Thyroid gland (tissue), 4 donors: ENCODE data around the gene LRP11. TPM values are rescaled to one million over a fixed set of nuclear protein-coding genes. Genes with fewer than 3 reads are reported as not detected.

Source experiments
- DNase-seq, 2 donors: peaks; one replicate each; pipeline ENCODE4 v3.0.0-alpha.2; 2019
- H3K27ac ChIP-seq, 3 donors: fragments of 200-600 bp; sonication (generic); 1 replicate in 2 of 3; 2 replicates in 1 of 3; pipeline ENCODE4 v1.5.1; 2016 to 2019; ENCODE audit warnings: mild to moderate bottlenecking in 1 of 3, moderate library complexity in 1 of 3
- H3K27me3 ChIP-seq: fragments of 200-600 bp; sonication (generic); one replicate; pipeline ENCODE4 v1.5.1; 2019
- H3K36me3 ChIP-seq, 2 donors: fragments of 200-600 bp; sonication (generic); one replicate each; pipeline ENCODE4 v1.5.1; 2016 to 2019
- H3K4me1 ChIP-seq, 2 donors: fragments of 200-600 bp; sonication (generic); one replicate each; pipeline ENCODE4 v1.5.1; 2017 to 2019
- H3K4me3 ChIP-seq, 3 donors: fragments of 200-600 bp; sonication (generic); replicated peaks in 1 of 3; 1 replicate in 2 of 3; 2 replicates in 1 of 3; pipeline ENCODE4 v1.5.1; 2016; ENCODE audit warnings: mild to moderate bottlenecking in 1 of 3
- H3K9me3 ChIP-seq: fragments of 200-600 bp; sonication (generic); one replicate; pipeline ENCODE4 v1.5.1; 2017
- POLR2A ChIP-seq, 2 donors: fragments of 450-650 bp; IDR thresholded peaks; one replicate each; pipeline ENCODE4 v1.6.1; 2017; ENCODE audit warnings: antibody characterized with exemption in 2 of 2, mild to moderate bottlenecking in 2 of 2, moderate library complexity in 1 of 2
- WGBS, 2 donors: methylation state at CpG; one replicate each; pipeline ENCODE4 v1.1.5; 2017; 5-methylcytosine and 5-hydroxymethylcytosine counted together
- intact Hi-C: fragments of 100-400 bp; cut with DNase I; formaldehyde crosslinking; loops from one replicate; pipeline ENCODE4 v1.15.1; 2023
- total RNA-seq, 4 donors: library from RNA; depleted of rRNA; stranded (reverse); fragments of >200 nt; gene quantifications; one replicate each; pipeline ENCODE4 v1.2.3, GENCODE V29; 2016
- TF ChIP-seq, protein P1 (sequence below), 6 experiments: fragments of 200-600 bp in 3 of 6; fragments of 450-650 bp in 3 of 6; sonication (generic) in 3 of 6; IDR thresholded peaks; one replicate each; pipeline ENCODE4 v1.5.1; 2016 to 2019; ENCODE audit warnings: antibody characterized with exemption in 6 of 6, mild to moderate bottlenecking in 2 of 6, inconsistent platforms in 1 of 6, moderate library complexity in 1 of 6

LRP11 gene
- total RNA-seq, 4 donors from 2014 or later = 39.4 to 76.8 (median 57.2) TPM

DNA sequence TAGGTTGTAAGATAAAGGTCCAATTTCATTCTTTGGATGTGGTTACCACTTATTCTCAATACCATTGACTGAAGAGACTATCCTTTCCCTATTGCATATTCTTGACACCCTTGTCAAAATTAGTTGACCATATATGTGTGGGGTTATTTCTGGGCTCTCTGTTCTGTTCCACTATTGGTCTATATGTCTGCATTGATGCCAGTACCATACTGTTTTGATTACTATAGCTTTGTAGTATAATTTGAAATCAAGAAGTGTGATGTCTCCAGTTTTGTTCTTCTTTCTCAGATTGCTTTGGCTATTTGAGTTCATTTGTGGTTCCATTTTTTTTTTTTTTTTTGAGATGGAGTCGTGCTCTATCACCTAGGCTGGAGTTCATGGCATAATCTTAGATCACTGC, 8.1 kb upstream of the LRP11 start:
- Histone ChIP-seq H3K9me3 (no peaks in the 10 kb centered on the region), H3K27me3 (no peaks in the 10 kb centered on the region), H3K4me1 (no peaks in the 10 kb centered on the region), H3K27ac (no peak overlapping the region), H3K36me3 (no peaks in the 10 kb centered on the region), H3K4me3 (no peak overlapping the region)
- intact Hi-C loops = no loop called here
- no peak for DNase-seq
- WGBS, 2 donors = 97 to 100% methylated on average over 1 of the region's 1 CpG
- no peak for TF ChIP-seq POLR2A (IDR thresholded peaks at IDR 0.05)
- TF ChIP-seq, protein P1, sequence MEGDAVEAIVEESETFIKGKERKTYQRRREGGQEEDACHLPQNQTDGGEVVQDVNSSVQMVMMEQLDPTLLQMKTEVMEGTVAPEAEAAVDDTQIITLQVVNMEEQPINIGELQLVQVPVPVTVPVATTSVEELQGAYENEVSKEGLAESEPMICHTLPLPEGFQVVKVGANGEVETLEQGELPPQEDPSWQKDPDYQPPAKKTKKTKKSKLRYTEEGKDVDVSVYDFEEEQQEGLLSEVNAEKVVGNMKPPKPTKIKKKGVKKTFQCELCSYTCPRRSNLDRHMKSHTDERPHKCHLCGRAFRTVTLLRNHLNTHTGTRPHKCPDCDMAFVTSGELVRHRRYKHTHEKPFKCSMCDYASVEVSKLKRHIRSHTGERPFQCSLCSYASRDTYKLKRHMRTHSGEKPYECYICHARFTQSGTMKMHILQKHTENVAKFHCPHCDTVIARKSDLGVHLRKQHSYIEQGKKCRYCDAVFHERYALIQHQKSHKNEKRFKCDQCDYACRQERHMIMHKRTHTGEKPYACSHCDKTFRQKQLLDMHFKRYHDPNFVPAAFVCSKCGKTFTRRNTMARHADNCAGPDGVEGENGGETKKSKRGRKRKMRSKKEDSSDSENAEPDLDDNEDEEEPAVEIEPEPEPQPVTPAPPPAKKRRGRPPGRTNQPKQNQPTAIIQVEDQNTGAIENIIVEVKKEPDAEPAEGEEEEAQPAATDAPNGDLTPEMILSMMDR (IDR thresholded peaks at IDR 0.05) = no peak

DNA sequence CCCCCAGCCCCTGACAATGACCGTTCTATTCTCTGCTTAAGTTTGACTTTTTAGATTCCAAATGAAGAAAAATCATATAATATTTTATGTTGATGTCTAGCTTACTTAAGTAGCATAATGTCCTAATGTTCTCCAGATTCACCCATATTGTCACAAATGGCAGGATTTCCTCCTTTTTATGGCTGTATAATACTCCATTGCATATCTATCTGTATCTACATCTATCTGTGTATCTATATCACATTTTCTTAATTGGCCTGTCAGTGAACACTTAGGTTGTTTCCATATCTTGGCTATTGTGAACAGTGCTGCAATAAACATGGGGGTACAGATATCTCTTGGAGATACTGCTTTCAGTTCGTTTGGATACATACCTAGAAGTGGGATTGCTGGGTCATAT, 7.0 kb upstream of the LRP11 start:
- H3K4me3 ChIP-seq = no peak overlapping the region
- H3K36me3 ChIP-seq = no peaks in the 10 kb centered on the region
- TF ChIP-seq, protein P1 (IDR thresholded peaks at IDR 0.05) = no peak
- TF ChIP-seq POLR2A (IDR thresholded peaks at IDR 0.05) = no peak
- no peak overlapping the region for H3K27ac ChIP-seq
- 94 to 95% methylated on average over 2 of the region's 2 CpGs for WGBS, 2 donors
- intact Hi-C loops = no loop called here
- H3K27me3 ChIP-seq = no peaks in the 10 kb centered on the region
- no peak for DNase-seq
- no peaks in the 10 kb centered on the region for H3K9me3 ChIP-seq
- no peaks in the 10 kb centered on the region for H3K4me1 ChIP-seq

DNA sequence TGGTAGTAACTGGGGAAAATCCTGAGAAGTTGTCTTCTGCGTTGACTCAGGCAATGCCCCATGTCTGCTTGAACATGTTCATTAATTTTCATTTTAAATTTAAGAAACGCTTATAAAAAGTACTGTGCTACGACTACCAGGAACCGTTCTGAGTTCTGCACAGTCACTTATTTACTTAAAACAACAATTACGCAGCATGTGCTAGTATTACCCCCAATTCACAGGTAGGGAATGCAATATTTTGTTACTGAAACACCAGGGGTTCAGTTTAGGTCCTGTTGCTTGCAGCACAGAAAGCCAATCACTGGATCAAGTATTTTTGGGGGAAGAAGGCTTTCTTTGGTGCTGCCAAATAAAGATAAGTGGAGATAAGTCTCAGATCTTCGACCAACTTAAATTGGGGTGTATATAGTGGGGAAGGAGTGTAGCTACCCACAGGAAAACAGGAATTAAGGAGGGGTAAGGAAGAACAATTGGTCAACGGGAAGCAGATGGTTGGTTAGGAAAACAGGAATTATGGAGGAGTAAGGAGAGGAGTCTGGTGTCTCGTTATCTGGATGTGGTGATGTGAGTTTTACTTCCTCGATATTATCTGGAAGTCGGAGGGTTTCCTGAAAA, 5.2 kb upstream of the LRP11 start:
- TF ChIP-seq, protein P1 (IDR thresholded peaks at IDR 0.05) = no peak
- no peak for TF ChIP-seq POLR2A (IDR thresholded peaks at IDR 0.05)
- Histone ChIP-seq H3K36me3 (no peaks in the 10 kb centered on the region), H3K27me3 (no peaks in the 10 kb centered on the region), H3K27ac (no peak overlapping the region), H3K4me3 (no peak overlapping the region), H3K4me1 (peaks cover 0 to 4% of the 10 kb centered on the region in 2 donors), H3K9me3 (no peaks in the 10 kb centered on the region)
- DNase-seq = no peak
- 86 to 87% methylated on average over 10 of the region's 10 CpGs for WGBS, 2 donors
- intact Hi-C loops = loop anchor here (10.0 kb wide), 1 partner anchor 305 kb away; the partner anchor contains the start of gene GINM1

DNA sequence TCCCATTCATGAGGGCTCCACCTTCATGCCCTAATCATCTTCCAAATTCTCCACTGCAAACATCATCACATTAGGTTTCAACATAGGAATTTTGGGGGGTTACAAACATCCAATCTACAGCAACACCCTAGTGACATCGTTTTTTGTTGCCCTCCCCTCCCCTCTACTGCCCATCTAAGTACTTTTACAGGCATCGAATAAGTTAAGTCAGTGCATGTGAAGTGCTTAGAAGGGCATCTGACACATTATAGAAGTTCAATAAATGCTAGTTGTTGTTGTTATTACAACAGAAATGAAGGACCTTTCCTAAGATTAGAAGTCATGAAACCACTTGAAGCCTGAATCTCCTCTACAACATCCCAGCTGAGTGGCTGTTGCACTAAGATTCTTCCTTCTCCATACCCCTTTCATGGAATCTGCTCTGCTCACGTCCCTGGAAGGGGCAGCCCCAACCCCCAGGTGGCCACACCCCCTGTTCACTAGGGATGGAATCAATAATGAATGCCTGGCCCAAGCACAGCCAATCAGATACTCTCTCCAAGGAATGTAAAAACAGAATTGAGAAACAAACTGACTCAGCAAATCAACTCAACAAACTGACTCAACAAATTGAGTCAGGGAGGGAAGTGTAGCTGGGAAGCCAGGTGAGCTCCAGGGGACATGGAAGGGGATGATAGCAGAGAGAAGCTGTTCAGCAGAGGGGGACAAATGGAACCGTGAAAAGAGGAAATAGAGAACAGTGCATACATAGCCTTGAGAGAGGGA, 3.9 kb upstream of the LRP11 start:
- Histone ChIP-seq H3K27ac (no peak overlapping the region), H3K4me1 (peaks cover 0 to 6% of the 10 kb centered on the region in 2 donors), H3K9me3 (no peaks in the 10 kb centered on the region), H3K4me3 (no peak overlapping the region), H3K27me3 (no peaks in the 10 kb centered on the region), H3K36me3 (no peaks in the 10 kb centered on the region)
- WGBS, 2 donors = 57 to 65% methylated on average over 4 of the region's 4 CpGs
- TF ChIP-seq, protein P1 (IDR thresholded peaks at IDR 0.05) = no peak
- no peak for TF ChIP-seq POLR2A (IDR thresholded peaks at IDR 0.05)
- no peak for DNase-seq
- intact Hi-C loops = loop anchor here (10.0 kb wide), 1 partner anchor 303 kb away; the partner anchor contains the start of gene GINM1
